ENCODE measurements around the gene ANXA5.

Gene ANXA5

GRCh38 chr4:121711263-121712000 is 14.7 kb upstream of the ANXA5 start:
- peak; percentile 63 for DNase-seq

GRCh38 chr4:121709766-121710405 is 13.1 kb upstream of the ANXA5 start:
- no peak for DNase-seq

GRCh38 chr4:121707344-121707743 is 10.6 kb upstream of the ANXA5 start:
- DNase-seq = no peak

- DNase-seq = peak; percentile 72
These were observed 9.8 kb upstream of the ANXA5 start for GRCh38 chr4:121706595-121707021.

GRCh38 chr4:121705521-121705920 is 8.7 kb upstream of the ANXA5 start:
- DNase-seq = no peak

GRCh38 chr4:121702136-121702535 is 5.4 kb upstream of the ANXA5 start:
- DNase-seq = no peak

GRCh38 chr4:121701263-121701662 is 4.5 kb upstream of the ANXA5 start:
- DNase-seq = no peak

- no peak for DNase-seq
These were observed 1.5 kb upstream of the ANXA5 start for GRCh38 chr4:121698236-121698671.

GRCh38 chr4:121697564-121697963 is 784 bp upstream of the ANXA5 start:
- no peak for DNase-seq

GRCh38 chr4:121696170-121696580 is 605 bp downstream of the ANXA5 start:
- DNase-seq = peak; percentile 79

GRCh38 chr4:121693886-121694285 is 2.9 kb downstream of the ANXA5 start:
- no peak for DNase-seq

- DNase-seq = no peak
These were observed 3.3 kb downstream of the ANXA5 start for GRCh38 chr4:121693450-121693849.

- no peak for DNase-seq
These were observed 4.5 kb downstream of the ANXA5 start for GRCh38 chr4:121692261-121692660.

GRCh38 chr4:121690001-121690400 is 6.8 kb downstream of the ANXA5 start:
- DNase-seq = no peak

- DNase-seq = no peak
These were observed 8.1 kb downstream of the ANXA5 start for GRCh38 chr4:121688701-121689100.

- DNase-seq = no peak
These were observed 8.5 kb downstream of the ANXA5 start for GRCh38 chr4:121688261-121688660.

- no peak for DNase-seq
These were observed 10.5 kb downstream of the ANXA5 start for GRCh38 chr4:121686255-121686654.

GRCh38 chr4:121685257-121685656 is 11.5 kb downstream of the ANXA5 start:
- no peak for DNase-seq

- DNase-seq = no peak
These were observed 12.2 kb downstream of the ANXA5 start for GRCh38 chr4:121684561-121684960.

GRCh38 chr4:121684016-121684415 is 12.8 kb downstream of the ANXA5 start:
- no peak for DNase-seq

- no peak for DNase-seq
These were observed 16.2 kb downstream of the ANXA5 start for GRCh38 chr4:121680571-121680970.

- DNase-seq = no peak
These were observed 16.8 kb downstream of the ANXA5 start for GRCh38 chr4:121679951-121680350.

GRCh38 chr4:121679267-121679666 is 17.5 kb downstream of the ANXA5 start:
- DNase-seq = no peak

- no peak for DNase-seq
These were observed 19.3 kb downstream of the ANXA5 start for GRCh38 chr4:121677524-121677923.

All from activated CD8-positive, alpha-beta memory T cell treated with anti-CD3 and anti-CD28 coated beads for 24 hours (primary cell).